DMS 273 treated with DMSO at 0.1 percent for 48 hours (cell line): Measurements from ENCODE around the gene KIF15.
"Not testable (repeated sequence)": the region's sequence is repeated elsewhere in the genome, so short reads cannot be mapped to it uniquely, and the experiment has no call there.

Experiments used
- DNase-seq: peaks from one replicate; lab custom pipeline; 2025; lab: John Stamatoyannopoulos, UW

The KIF15 gene, protein sequence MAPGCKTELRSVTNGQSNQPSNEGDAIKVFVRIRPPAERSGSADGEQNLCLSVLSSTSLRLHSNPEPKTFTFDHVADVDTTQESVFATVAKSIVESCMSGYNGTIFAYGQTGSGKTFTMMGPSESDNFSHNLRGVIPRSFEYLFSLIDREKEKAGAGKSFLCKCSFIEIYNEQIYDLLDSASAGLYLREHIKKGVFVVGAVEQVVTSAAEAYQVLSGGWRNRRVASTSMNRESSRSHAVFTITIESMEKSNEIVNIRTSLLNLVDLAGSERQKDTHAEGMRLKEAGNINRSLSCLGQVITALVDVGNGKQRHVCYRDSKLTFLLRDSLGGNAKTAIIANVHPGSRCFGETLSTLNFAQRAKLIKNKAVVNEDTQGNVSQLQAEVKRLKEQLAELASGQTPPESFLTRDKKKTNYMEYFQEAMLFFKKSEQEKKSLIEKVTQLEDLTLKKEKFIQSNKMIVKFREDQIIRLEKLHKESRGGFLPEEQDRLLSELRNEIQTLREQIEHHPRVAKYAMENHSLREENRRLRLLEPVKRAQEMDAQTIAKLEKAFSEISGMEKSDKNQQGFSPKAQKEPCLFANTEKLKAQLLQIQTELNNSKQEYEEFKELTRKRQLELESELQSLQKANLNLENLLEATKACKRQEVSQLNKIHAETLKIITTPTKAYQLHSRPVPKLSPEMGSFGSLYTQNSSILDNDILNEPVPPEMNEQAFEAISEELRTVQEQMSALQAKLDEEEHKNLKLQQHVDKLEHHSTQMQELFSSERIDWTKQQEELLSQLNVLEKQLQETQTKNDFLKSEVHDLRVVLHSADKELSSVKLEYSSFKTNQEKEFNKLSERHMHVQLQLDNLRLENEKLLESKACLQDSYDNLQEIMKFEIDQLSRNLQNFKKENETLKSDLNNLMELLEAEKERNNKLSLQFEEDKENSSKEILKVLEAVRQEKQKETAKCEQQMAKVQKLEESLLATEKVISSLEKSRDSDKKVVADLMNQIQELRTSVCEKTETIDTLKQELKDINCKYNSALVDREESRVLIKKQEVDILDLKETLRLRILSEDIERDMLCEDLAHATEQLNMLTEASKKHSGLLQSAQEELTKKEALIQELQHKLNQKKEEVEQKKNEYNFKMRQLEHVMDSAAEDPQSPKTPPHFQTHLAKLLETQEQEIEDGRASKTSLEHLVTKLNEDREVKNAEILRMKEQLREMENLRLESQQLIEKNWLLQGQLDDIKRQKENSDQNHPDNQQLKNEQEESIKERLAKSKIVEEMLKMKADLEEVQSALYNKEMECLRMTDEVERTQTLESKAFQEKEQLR (N-terminal part only)

DNA sequence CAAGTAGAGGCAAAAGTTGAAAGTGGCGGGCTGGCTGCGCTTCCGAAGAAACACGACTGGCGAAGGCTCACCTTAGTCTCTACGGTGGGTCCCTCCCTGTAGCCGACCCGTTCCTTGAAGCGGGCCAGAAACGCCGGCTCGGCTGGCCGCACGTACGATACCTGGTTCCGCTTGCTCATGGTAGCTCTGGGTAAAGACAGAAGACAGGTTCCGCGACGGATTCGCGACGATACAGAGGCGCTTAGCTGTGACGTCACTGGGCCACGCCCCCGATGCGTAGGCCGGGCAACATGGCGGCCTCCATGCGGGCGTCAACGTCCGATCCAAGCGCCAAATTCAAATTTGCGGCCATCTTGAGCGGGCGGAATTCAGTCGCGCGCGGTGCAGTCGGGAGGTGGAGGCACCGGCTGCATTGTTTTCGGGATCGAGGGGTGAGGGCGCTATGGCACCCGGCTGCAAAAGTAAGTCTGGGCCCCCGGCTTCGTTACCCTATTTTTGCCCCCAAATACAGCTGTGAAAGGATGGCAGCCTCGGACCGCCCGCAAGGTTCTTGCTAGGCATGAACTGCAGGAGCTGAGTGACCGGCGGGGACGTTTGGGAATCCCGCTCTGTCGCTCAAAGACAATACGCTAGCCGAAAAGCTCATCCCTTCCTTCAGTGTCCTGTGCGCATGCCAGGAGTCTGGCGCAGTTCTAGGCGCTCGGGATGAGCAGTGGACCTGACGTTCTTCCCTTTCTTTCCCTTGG lies at the start of gene KIF15, which contains the start of gene KIAA1143:
Gene KIF15, plus strand, starts transcription at position 371 of the 746 bp plus-strand sequence. Its CDS starts 72 bp downstream, at position 443.
Gene KIAA1143, minus strand, starts transcription at position 196 of the 746 bp plus-strand sequence. Its CDS starts 17 bp downstream, at position 179.
- DNase-seq: peak; percentile 58

DNA sequence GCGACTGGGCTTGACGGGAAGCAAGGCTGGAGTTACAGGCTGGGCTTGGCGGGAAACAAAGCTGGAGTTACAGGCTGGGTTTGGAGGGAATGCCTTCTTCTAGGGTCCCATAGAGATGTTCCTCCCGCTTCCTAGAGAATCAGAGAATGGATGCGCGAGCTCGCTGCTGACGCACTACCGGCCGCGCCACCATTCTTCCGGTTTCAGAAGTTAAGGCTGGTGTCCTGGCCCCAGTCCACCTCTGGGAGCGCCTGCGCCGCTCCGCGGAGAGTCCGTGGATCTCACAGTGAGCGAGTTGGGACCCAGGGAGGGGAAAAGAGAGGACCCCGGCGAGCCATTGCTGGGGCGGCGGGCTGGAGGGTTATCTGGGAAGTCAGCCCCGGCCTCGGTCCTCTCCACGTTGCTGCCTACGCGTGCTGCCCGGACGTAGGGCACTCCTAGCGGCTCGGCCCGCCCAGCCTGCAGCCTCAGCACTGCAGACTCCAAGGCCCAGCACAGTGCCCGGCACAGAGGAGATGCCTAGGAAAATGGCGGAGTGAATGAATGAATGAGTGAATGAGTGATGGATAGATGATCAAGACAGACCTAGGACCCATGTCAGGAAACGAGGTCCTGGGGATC lies 49.0 kb upstream of the KIF15 start, which contains the start of gene ZNF502:
Gene ZNF502, plus strand, starts transcription at position 206 of the 621 bp plus-strand sequence. CDS start 7,602 bp downstream, outside the sequence.
- DNase-seq: peak; percentile 64

DNA sequence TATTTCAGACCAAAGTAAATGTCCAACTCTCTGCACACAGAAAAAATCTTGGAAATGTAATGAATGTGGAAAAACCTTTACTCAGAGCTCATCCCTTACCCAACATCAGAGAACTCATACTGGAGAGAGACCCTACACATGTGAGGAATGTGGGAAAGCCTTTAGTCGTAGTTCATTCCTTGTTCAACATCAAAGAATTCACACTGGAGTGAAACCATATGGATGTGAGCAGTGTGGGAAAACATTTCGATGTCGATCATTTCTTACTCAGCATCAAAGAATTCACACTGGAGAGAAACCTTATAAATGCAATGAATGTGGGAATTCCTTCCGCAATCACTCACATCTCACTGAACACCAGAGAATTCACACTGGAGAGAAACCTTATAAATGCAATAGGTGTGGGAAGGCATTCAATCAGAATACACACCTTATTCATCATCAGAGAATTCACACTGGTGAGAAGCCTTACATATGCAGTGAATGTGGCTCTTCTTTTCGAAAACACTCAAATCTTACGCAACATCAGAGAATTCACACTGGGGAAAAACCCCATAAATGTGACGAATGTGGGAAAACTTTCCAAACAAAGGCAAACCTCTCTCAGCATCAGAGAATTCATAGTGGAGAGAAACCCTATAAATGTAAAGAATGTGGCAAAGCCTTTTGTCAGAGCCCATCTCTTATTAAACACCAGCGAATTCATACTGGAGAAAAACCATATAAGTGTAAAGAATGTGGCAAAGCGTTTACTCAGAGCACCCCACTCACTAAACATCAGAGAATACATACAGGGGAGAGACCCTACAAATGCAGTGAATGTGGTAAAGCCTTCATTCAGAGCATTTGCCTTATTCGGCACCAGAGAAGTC lies 40.1 kb upstream of the KIF15 start:
- DNase-seq: no peak

DNA sequence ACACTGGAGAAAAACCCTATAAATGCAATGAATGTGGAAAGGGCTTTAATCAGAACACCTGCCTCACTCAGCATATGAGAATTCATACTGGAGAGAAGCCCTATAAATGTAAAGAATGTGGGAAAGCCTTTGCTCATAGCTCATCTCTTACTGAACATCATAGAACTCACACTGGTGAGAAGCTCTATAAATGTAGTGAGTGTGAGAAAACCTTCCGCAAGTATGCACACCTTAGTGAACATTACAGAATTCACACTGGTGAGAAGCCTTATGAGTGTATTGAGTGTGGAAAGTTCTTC lies 39.5 kb upstream of the KIF15 start:
- no peak for DNase-seq

DNA sequence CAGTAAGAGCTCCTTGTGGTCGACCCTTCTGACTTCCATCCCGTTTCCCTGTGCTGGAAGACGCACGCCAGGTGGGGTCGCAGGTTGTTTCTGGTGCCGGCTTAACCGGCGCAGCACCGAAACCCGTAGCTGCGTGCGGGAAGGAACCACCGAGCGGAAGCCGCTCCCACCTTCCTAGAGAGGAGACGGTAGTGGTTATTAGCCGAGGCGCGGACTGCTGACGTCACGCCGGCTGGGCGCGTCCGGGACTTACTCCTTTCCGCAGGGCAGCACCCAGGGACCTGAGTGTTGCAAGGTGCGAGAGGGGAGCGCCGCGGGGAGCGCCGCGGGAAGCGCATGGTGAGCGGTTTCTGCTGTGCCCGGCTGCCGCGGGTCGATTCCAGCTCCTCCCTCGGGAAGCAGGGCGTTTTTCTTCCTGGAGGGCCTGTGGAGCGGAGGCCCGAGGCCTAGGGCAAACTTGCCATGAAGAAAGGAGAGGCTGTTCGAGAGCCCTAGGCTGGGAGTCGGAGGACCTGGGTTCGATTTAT lies 32.1 kb upstream of the KIF15 start, which contains the start of gene ZNF501:
Gene ZNF501, plus strand, starts transcription at position 252 of the 527 bp plus-strand sequence. CDS start 4,787 bp downstream, outside the sequence.
- DNase-seq: peak; percentile 64

DNA sequence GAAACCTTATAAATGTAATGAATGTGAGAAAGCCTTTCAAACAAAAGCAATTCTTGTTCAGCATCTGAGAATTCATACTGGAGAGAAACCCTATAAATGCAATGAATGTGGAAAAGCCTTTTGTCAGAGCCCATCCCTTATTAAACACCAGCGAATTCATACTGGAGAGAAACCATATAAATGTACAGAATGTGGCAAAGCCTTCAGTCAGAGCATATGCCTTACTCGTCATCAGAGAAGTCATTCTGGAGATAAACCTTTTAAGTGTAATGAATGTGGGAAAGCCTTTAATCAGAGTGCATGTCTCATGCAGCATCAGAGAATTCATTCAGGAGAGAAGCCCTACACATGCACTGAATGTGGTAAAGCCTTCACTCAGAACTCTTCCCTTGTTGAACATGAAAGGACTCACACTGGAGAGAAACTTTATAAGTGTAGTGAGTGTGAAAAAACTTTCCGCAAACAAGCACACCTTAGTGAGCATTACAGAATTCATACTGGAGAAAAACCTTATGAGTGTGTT lies 26.9 kb upstream of the KIF15 start:
- no peak for DNase-seq

DNA sequence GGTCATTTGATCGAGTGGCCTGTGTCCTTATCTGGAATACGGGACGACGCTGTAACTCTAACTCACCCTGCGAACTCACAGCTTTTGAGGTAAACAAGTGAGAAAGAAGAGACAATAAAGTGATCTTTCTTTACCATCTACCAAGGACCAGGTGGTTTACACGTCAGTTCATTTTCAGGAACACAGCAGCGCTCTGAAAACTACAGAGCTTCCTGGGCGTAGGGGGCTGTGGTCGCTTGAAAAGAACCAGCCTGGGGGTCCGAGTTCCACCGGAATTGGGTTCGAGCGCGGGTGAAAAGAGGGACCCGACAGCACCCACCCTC lies 532 bp upstream of the KIF15 start:
- no peak for DNase-seq

DNA sequence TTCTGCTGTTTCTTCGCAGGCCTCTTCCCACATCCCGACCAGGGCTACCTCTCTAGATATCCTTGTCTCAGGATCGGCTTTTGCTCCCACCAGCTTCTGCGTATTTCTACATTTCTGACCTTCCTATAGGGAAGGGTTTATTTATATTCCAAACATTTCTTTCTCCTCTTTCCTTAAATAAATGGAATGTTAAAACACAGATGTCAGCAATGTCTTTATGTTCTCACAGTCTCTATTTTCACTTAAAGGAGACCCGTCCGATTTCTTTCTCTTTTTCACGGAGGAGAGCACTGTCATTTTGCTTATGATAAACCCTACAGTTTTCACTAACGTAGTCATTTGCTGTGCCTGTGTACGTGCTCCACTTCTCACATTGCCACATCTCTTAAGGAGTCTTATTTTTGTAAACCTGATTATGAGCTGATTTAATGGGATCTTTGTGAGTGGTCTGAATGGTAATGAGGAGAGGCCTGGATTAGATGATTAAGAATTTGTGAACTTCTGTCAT lies 630 bp downstream of the KIF15 start:
- no peak for DNase-seq

DNA sequence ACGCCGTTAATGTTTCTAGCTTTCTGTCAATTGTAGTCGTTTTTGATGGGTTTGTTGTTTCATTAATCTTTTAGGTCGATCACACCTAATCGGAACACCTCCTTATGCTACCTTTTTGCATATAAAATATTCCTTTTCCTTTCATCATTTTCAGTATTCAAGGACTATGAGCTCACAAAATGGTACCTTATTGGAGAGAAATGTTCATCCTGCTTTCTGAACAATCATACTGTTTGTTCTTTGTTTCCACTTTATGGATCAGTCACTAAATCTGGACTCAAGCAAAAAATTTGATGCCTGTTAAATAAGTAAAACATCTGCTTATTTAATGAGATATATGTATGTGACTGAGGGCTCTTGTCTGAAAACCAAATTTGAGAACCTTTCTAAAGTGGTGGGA lies 1.1 kb downstream of the KIF15 start:
- no peak for DNase-seq

DNA sequence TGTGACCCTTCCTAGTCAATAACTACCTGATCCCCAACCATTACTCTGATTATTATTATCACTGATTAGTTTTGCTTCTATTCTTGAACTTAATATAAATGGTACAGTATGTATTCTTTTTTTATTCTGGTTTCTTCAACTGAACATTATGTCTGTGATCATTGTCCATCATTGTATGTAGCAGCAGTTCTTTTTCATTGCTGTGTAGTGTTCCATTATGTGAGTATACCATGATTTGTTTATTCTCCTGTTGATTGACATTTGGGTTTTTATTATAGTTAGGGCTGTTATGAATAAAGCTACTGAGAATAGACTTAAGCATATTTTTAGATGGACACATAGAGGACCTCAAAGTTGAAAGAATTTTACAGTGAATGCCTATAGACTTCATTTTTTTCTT lies 2.7 kb downstream of the KIF15 start:
- no peak for DNase-seq

DNA sequence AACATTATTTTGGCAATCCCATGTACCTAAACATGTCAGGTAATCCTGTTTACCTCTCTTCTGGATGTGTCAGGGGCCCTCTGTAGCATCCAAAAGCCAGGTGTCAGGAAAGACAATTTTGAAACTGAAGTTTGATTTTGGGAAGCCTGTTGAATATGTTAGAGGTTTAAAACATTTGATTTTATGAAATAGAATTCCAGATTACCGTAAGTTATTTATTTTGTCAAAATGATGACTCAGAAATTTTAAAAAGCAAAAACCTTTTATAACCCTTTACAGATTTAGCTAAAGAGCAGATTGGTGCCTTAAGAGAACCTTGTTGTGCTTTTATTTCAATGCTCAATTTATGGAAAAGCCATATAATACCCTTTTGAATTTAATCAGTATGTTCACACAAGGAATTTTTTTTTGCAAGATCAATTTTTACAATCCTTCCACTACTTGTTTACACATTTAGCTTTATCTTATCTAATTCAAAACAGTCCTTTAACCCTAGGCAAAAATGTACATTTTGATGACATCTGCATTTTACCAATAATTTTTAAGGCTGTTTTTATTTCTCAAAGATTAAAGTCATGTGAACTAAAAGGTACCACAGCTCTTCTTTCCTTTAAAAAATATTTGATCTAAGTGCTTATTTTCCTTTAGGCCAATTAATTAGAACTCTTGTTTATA lies 10.0 kb downstream of the KIF15 start:
- DNase-seq: no peak

DNA sequence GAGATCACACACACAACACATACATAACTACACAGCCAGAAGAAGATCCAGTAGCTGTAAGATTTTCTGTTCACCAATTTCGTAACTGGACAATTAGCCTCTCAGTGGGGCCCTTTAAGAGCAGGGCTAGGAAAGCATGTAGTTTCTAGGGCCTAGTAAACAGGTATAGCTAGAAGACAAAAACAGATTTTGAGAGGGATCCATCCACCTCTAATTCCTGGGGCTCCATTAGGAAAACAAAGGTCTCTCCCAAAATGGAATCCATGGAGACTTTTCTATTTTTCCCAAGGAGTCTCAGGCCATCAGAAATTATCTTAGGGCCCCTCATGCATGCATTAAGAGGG lies 10.5 kb downstream of the KIF15 start:
- DNase-seq: no peak

DNA sequence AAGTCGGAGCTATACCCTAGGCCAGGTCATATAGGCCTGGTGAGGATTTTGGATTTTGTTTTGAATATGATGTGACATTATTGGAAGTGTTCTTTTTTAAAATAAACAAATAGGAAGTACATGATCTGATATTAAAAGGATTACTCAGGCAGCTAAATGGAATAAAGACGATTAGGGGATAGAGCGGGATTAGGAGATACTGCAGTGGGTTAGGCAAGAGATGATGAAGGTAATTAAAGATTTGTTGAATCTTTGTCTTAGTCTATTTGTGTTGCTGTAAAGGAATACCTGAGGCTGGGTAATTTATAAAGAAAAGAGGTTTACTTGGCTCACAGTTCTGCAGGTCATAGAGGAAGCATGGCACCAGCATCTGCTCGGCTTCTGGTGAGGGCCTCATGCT lies 21.3 kb downstream of the KIF15 start:
- no peak for DNase-seq

DNA sequence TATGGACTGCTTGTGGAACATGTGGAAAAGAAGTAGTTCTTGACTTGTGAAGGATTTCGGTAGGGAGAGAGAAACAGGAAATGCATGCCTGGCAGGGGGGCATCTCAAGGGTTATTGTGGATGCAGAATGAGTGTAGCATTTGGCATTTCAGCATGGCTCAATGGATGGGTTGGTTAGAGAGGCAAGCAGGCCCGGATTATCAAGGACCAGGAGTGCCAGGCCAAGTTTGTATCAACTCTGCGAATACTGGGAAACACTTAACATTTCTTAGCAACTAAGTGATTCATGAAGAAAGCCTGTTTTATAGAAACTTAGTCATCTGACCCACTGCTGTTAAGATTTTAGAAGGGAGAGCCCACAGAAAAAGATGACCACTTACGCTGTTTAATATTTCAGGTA lies 33.6 kb downstream of the KIF15 start:
- DNase-seq: no peak

DNA sequence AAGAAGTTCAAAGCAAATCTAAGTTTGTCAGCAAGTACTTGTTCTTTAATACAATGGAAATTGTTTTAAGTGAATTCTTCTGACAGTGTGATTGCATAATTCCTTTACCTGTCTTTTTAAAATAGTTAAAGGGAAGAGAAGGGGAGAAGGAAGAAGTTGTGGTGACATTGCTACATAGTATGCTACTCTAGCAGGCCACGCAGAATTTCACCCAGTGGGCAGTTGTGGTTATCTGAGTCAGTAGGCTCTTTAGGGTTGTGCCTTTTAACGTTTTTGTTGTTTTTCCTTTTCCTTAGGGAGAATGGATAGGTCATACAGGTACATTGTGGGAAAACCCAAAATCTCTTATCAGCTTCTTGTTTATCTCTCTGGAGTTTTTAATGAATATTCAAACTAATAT lies 40.4 kb downstream of the KIF15 start:
- no peak for DNase-seq

DNA sequence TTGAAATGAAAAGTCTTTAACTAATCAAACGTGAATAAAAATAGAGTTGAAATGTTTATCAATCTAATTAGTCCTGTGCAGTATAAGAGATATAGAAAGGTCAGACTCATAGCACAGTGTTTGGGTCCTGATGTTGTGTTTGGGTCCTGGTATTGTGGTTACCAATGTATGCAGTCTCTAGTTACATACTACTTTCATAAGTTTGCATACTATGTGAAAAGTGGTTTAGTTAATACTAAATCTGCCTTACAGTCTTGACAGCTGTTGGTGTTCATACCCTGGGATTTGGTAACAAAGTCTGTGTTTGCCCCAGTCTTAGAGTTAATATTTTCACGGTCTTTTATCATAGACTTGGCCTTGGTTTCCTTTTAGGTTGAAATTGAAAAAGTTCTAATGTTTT lies 41.7 kb downstream of the KIF15 start:
- DNase-seq: no peak

DNA sequence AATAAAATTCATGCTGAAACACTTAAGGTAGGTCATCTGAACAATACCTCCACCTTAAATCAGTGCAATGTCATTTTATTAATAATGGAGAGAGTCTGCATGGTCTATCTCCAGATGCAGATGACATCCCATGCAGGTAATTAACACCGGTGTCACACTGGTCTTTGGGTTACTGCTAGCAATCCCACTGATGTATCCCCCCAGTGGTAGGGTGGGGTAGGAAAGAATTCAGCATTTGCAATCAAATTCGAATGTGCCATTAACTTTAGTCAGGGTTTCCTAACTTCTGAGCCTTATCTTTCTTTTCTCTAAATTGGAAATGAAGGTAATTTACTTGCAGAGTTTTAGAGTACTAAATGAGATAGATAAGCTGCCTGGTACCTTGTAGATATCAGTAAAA lies 44.4 kb downstream of the KIF15 start:
- no peak for DNase-seq

DNA sequence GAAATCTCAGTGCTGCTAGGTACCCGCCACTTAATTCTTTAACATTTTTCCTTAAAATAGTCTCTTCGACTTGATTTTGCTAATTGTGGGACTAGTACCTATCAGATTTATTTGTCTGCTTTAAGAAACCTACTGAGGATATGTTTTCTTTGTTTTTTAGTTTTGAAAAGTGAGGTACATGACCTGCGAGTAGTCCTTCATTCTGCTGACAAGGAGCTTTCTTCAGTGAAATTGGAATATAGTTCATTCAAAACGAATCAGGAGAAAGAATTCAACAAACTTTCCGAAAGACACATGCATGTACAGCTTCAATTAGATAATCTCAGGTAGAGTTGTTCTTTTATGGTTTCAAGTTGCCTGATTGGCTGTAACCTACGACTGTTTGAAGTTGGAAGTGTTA lies 53.2 kb downstream of the KIF15 start:
- no peak for DNase-seq

DNA sequence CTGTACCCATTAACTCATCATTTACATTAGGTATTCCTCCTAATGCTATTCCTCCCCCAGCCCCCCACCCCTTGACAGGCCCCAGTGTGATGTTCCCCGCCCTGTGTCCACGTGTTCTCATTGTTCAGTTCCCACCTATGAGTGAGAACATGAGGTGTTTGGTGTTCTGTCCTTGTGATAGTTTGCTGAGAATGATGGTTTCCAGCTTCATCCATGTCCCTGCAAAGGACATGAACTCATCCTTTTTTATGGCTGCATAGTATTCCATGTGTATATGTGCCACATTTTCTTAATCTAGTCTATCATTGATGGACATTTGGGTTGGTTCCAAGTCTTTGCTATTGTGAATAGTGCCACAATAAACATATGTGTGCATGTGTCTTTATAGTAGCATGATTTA lies 54.7 kb downstream of the KIF15 start:
- not testable (repeated sequence) for DNase-seq
